ENCODE measurements around the gene ANKRD65. TPM values are rescaled to one million over a fixed set of nuclear protein-coding genes. Genes with fewer than 3 reads are reported as not detected.
"Not testable (repeated sequence)": the region's sequence is repeated elsewhere in the genome, so short reads cannot be mapped to it uniquely, and the experiment has no call there.

ANKRD65 gene
- total RNA-seq, 1 experiment from 2014 or later, result not detected

GRCh38 chr1:1371364-1371745, 49.7 kb downstream of the ANKRD65 start:
- Histone ChIP-seq H3K27ac (ENCODE audit: low read depth, low read length, poor library complexity, severe bottlenecking) (no peak overlapping the region), H3K36me3 (ENCODE audit: insufficient read depth, low read length, poor library complexity, severe bottlenecking) (no peaks in the 10 kb centered on the region), H3K9me3 (ENCODE audit: low read depth, low read length, poor library complexity, severe bottlenecking) (no peaks in the 10 kb centered on the region), H3K4me1 (ENCODE audit: insufficient read depth, low read length, poor library complexity, severe bottlenecking) (peaks cover 10% of the 10 kb centered on the region), H3K27me3 (replicated peaks; ENCODE audit: insufficient read depth, low read depth, low read length, poor library complexity) (no peaks in the 10 kb centered on the region), H3K4me3 (ENCODE audit: low read depth, low read length, poor library complexity, severe bottlenecking) (no peak overlapping the region)
- no TSS peak for BruUV-seq (replicated peaks)
- TF ChIP-seq EZH2 (IDR thresholded peaks at IDR 0.05; ENCODE audit: borderline replicate concordance, low read depth, low read length, poor library complexity, severe bottlenecking) (no peak), CTCF (conservative IDR thresholded peaks at IDR 0.05; ENCODE audit: low read depth, low read length) (no peak)
- intact Hi-C loops (cut with micrococcal nuclease; ENCODE audit: unreplicated experiment), result loop anchor here (10.0 kb wide), 1 partner anchor 257 kb away; the partner anchor contains the start of gene C1orf159
- ChIA-PET CTCF (interaction anchor here (0.7 to 1.3 kb wide), 2 partner anchors 249 to 467 kb away, joined by 3 read pairs; no protein-coding TSS in a partner anchor), POLR2A (ENCODE audit: low non-redundant PET) (no interaction called here)
- DNase-seq (ENCODE audit: low spot score), result no peak

GRCh38 chr1:1370771-1371300, 50.2 kb downstream of the ANKRD65 start:
- Histone ChIP-seq H3K27me3 (replicated peaks; ENCODE audit: insufficient read depth, low read depth, low read length, poor library complexity) (no peaks in the 10 kb centered on the region), H3K4me1 (ENCODE audit: insufficient read depth, low read length, poor library complexity, severe bottlenecking) (peaks cover 10% of the 10 kb centered on the region), H3K4me3 (ENCODE audit: low read depth, low read length, poor library complexity, severe bottlenecking) (no peak overlapping the region), H3K36me3 (ENCODE audit: insufficient read depth, low read length, poor library complexity, severe bottlenecking) (no peaks in the 10 kb centered on the region), H3K9me3 (ENCODE audit: low read depth, low read length, poor library complexity, severe bottlenecking) (no peaks in the 10 kb centered on the region), H3K27ac (ENCODE audit: low read depth, low read length, poor library complexity, severe bottlenecking) (no peak overlapping the region)
- CTCF ChIA-PET, result interaction anchor here (0.7 kb wide), 1 partner anchor 466 kb away, joined by 3 read pairs; no protein-coding TSS in a partner anchor
- TF ChIP-seq EZH2 (IDR thresholded peaks at IDR 0.05; ENCODE audit: borderline replicate concordance, low read depth, low read length, poor library complexity, severe bottlenecking) (no peak), CTCF (conservative IDR thresholded peaks at IDR 0.05; ENCODE audit: low read depth, low read length) (no peak)
- intact Hi-C loops (cut with micrococcal nuclease; ENCODE audit: unreplicated experiment), result loop anchor here (10.0 kb wide), 1 partner anchor 256 kb away; the partner anchor contains the start of gene C1orf159
- POLR2A ChIA-PET (ENCODE audit: low non-redundant PET), result no interaction called here
- no TSS peak for BruUV-seq (replicated peaks)
- no peak for DNase-seq (ENCODE audit: low spot score)

- H3K27ac ChIP-seq (ENCODE audit: low read depth, low read length, poor library complexity, severe bottlenecking); DNase-seq (ENCODE audit: low spot score); H3K9me3 ChIP-seq (ENCODE audit: low read depth, low read length, poor library complexity, severe bottlenecking); H3K27me3 ChIP-seq (replicated peaks; ENCODE audit: insufficient read depth, low read depth, low read length, poor library complexity); POLR2A ChIA-PET (ENCODE audit: low non-redundant PET); H3K4me3 ChIP-seq (ENCODE audit: low read depth, low read length, poor library complexity, severe bottlenecking); H3K36me3 ChIP-seq (ENCODE audit: insufficient read depth, low read length, poor library complexity, severe bottlenecking); BruUV-seq (replicated peaks): not testable (repeated sequence)
- intact Hi-C loops (cut with micrococcal nuclease; ENCODE audit: unreplicated experiment), result loop anchor here (10.0 kb wide), 1 partner anchor 255 kb away; the partner anchor contains the start of gene C1orf159
- peaks cover 10% of the 10 kb centered on the region for H3K4me1 ChIP-seq (ENCODE audit: insufficient read depth, low read length, poor library complexity, severe bottlenecking)
- CTCF ChIA-PET, result interaction anchor here (0.7 to 1.4 kb wide), 2 partner anchors 30 to 32 kb away, joined by 3 to 4 read pairs; no protein-coding TSS in a partner anchor
Observed at GRCh38 chr1:1370094-1370493, 51.0 kb downstream of the ANKRD65 start.

Other genes with a start within 250 kb of the ANKRD65 start
- not detected in 2 replicates for gene TTLL10, start 247.4 kb downstream of the ANKRD65 start, total RNA-seq (2021)
- 0.77 and 1.1 TPM in 2 replicates for gene TNFRSF18, start 214.7 kb downstream of the ANKRD65 start, total RNA-seq (2021)
- 0.80 and 1.5 TPM in 2 replicates for gene TNFRSF4, start 207.1 kb downstream of the ANKRD65 start, total RNA-seq (2021)
- gene SDF4, start 189.3 kb downstream of the ANKRD65 start, total RNA-seq (2021), result 121 and 133 TPM in 2 replicates
- gene B3GALT6, start 189.0 kb downstream of the ANKRD65 start, total RNA-seq (2021), result 41.3 and 41.8 TPM in 2 replicates
- 2.9 and 4.4 TPM in 2 replicates for gene C1QTNF12, start 174.6 kb downstream of the ANKRD65 start, total RNA-seq (2021)
- gene UBE2J2, start 147.4 kb downstream of the ANKRD65 start, total RNA-seq (2021), result 86.4 and 92.8 TPM in 2 replicates
- 4.5 and 13.0 TPM in 2 replicates for gene SCNN1D, start 140.8 kb downstream of the ANKRD65 start, total RNA-seq (2021)
- 67.6 and 71.9 TPM in 2 replicates for gene ACAP3, start 113.3 kb downstream of the ANKRD65 start, total RNA-seq (2021)
- gene PUSL1, start 112.7 kb downstream of the ANKRD65 start, total RNA-seq (2021), result 28.5 and 31.3 TPM in 2 replicates
- gene INTS11, start 96.6 kb downstream of the ANKRD65 start, total RNA-seq (2021), result 156 and 182 TPM in 2 replicates
- 17.0 and 20.8 TPM in 2 replicates for gene CPTP, start 96.5 kb downstream of the ANKRD65 start, total RNA-seq (2021)
- gene TAS1R3, start 90.0 kb downstream of the ANKRD65 start, total RNA-seq (2021), result 0.21 and 0.39 TPM in 2 replicates
- 48.0 and 58.1 TPM in 2 replicates for gene DVL1, start 71.9 kb downstream of the ANKRD65 start, total RNA-seq (2021)
- gene MXRA8, start 62.7 kb downstream of the ANKRD65 start, total RNA-seq (2021), result 0.55 and 0.73 TPM in 2 replicates
- gene AURKAIP1, start 46.1 kb downstream of the ANKRD65 start, total RNA-seq (2021), result 172 and 176 TPM in 2 replicates
- gene CCNL2, start 21.9 kb downstream of the ANKRD65 start, total RNA-seq (2021), result 206 and 213 TPM in 2 replicates
- gene MRPL20, start 14.0 kb downstream of the ANKRD65 start, total RNA-seq (2021), result 137 and 151 TPM in 2 replicates
- gene VWA1, start 14.4 kb upstream of the ANKRD65 start, total RNA-seq (2021), result 0.92 and 2.7 TPM in 2 replicates
- gene ATAD3C, start 28.4 kb upstream of the ANKRD65 start, total RNA-seq (2021), result 0.22 and 0.39 TPM in 2 replicates
- gene ATAD3B, start 50.5 kb upstream of the ANKRD65 start, total RNA-seq (2021), result 46.1 and 68.9 TPM in 2 replicates
- 83.1 and 92.7 TPM in 2 replicates for gene ATAD3A, start 90.9 kb upstream of the ANKRD65 start, total RNA-seq (2021)
- 6.8 and 9.1 TPM in 2 replicates for gene TMEM240, start 119.3 kb upstream of the ANKRD65 start, total RNA-seq (2021)
- gene SSU72, start 153.6 kb upstream of the ANKRD65 start, total RNA-seq (2021), result 182 and 193 TPM in 2 replicates
- gene FNDC10, start 178.9 kb upstream of the ANKRD65 start, total RNA-seq (2021), result 1.7 and 2.5 TPM in 2 replicates
- gene MIB2, start 194.2 kb upstream of the ANKRD65 start, total RNA-seq (2021), result 38.7 and 49.8 TPM in 2 replicates
- gene MMP23B, start 210.9 kb upstream of the ANKRD65 start, total RNA-seq (2021), result 0.55 and 0.67 TPM in 2 replicates
- 38.1 and 39.4 TPM in 2 replicates for gene CDK11B, start 237.7 kb upstream of the ANKRD65 start, total RNA-seq (2021)